HL-60 (cell line): ENCODE results near the gene IFT80.

ENCODE experiments used
- DNase-seq, 2 experiments: peaks; one replicate each; pipeline ENCODE4 v3.0.0-alpha.2; 2010 to 2020; ENCODE audit warnings: low read depth in 1 of 2, low spot score in 1 of 2
- H3K27ac ChIP-seq: fragments of 250-450 bp; sonication (Bioruptor Pico); replicated peaks from 2 replicates; pipeline ENCODE4 v1.5.1; 2020; ENCODE audit warnings: mild to moderate bottlenecking, moderate library complexity
- H3K27me3 ChIP-seq: fragments of 250-450 bp; sonication (Bioruptor Pico); 2 replicates; pipeline ENCODE4 v1.5.1; 2021; ENCODE audit warnings: mild to moderate bottlenecking, moderate library complexity; ENCODE audit not compliant: insufficient read depth, poor library complexity, severe bottlenecking
- H3K4me3 ChIP-seq: replicated peaks from 2 replicates; pipeline ENCODE4 v1.5.1; 2011; ENCODE audit warnings: mild to moderate bottlenecking, control low read depth, low read length; ENCODE audit not compliant: insufficient read depth
- GABPA ChIP-seq: IDR thresholded peaks from 2 replicates; pipeline ENCODE4 v1.6.1; 2012; ENCODE audit warnings: low read depth
- POLR2AphosphoS5 ChIP-seq: IDR thresholded peaks from 2 replicates; pipeline ENCODE4 v1.6.1; 2012; ENCODE audit warnings: low read depth
- SPI1 ChIP-seq: IDR thresholded peaks from 2 replicates; pipeline ENCODE4 v1.6.1; 2012; ENCODE audit warnings: low read depth, mild to moderate bottlenecking, borderline replicate concordance
- TF ChIP-seq, protein P1 (sequence below): IDR thresholded peaks from 2 replicates; pipeline ENCODE4 v1.6.1; 2012; ENCODE audit warnings: low read depth; ENCODE audit not compliant: insufficient replicate concordance
- TF ChIP-seq, protein P2 (sequence below): IDR thresholded peaks from one replicate; pipeline ENCODE4 v1.5.1; 2011; ENCODE audit warnings: low read length, control low read depth, inconsistent platforms; ENCODE audit not compliant: insufficient read depth

IFT80 gene

DNA sequence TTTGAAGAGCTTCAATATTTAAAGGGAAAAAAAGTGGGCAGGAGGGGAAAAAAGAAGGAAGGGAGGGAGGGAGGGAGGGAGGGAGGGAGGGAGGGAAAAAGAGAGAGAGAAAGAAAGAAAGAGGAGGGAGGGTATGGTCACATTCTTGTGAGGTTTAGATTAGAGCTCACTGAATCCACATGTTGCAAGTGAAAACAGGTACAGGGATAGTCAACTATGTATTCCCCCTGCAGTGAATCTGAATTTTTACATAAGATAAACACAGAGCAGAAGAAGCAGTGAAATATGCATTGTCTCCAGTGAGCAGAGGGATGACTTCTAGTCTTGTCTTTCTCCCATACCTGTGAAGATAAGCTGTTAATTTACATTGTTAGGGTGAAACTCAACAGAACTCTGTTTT lies 84.0 kb downstream of the IFT80 start:
- no peak for DNase-seq
- TF ChIP-seq, protein P1, sequence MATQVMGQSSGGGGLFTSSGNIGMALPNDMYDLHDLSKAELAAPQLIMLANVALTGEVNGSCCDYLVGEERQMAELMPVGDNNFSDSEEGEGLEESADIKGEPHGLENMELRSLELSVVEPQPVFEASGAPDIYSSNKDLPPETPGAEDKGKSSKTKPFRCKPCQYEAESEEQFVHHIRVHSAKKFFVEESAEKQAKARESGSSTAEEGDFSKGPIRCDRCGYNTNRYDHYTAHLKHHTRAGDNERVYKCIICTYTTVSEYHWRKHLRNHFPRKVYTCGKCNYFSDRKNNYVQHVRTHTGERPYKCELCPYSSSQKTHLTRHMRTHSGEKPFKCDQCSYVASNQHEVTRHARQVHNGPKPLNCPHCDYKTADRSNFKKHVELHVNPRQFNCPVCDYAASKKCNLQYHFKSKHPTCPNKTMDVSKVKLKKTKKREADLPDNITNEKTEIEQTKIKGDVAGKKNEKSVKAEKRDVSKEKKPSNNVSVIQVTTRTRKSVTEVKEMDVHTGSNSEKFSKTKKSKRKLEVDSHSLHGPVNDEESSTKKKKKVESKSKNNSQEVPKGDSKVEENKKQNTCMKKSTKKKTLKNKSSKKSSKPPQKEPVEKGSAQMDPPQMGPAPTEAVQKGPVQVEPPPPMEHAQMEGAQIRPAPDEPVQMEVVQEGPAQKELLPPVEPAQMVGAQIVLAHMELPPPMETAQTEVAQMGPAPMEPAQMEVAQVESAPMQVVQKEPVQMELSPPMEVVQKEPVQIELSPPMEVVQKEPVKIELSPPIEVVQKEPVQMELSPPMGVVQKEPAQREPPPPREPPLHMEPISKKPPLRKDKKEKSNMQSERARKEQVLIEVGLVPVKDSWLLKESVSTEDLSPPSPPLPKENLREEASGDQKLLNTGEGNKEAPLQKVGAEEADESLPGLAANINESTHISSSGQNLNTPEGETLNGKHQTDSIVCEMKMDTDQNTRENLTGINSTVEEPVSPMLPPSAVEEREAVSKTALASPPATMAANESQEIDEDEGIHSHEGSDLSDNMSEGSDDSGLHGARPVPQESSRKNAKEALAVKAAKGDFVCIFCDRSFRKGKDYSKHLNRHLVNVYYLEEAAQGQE = no peak
- no peak for TF ChIP-seq SPI1
- TF ChIP-seq, protein P2, sequence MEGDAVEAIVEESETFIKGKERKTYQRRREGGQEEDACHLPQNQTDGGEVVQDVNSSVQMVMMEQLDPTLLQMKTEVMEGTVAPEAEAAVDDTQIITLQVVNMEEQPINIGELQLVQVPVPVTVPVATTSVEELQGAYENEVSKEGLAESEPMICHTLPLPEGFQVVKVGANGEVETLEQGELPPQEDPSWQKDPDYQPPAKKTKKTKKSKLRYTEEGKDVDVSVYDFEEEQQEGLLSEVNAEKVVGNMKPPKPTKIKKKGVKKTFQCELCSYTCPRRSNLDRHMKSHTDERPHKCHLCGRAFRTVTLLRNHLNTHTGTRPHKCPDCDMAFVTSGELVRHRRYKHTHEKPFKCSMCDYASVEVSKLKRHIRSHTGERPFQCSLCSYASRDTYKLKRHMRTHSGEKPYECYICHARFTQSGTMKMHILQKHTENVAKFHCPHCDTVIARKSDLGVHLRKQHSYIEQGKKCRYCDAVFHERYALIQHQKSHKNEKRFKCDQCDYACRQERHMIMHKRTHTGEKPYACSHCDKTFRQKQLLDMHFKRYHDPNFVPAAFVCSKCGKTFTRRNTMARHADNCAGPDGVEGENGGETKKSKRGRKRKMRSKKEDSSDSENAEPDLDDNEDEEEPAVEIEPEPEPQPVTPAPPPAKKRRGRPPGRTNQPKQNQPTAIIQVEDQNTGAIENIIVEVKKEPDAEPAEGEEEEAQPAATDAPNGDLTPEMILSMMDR = no peak
- TF ChIP-seq POLR2AphosphoS5 = no peak
- TF ChIP-seq GABPA = no peak
- no peaks in the 10 kb centered on the region for H3K27me3 ChIP-seq
- no peak overlapping the region for H3K4me3 ChIP-seq
- H3K27ac ChIP-seq = no peak overlapping the region

DNA sequence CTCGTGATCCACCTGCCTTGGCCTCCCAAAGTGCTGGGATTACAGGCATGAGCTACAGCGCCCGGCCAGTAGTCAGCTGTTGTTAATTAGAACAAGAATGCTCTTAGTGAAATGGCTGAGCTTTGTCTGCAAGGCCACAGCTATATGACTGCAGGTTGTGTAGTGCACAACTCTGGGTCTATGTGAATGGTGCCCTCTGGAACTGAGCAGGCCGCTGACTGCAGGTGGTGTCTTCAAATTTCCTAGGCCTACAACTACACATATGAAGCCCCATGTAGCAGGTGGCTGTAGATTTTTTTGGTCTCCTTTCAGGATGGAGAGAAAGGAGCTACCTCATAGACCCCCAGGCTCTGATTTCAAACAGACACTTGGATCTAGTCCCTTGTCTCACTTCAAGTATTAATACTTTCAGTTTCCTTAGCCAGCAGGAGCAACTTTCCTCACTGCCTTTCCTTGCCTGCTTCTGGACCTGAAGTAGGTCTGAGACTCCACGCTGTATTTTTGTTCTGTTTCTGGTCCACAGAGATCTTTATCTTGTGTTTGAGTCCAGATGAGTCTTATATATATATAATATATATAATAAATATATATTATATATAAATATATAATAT lies 86.9 kb downstream of the IFT80 start:
- TF ChIP-seq, protein P2 = no peak
- no peak for TF ChIP-seq GABPA
- H3K27ac ChIP-seq = no peak overlapping the region
- no peak for DNase-seq
- H3K27me3 ChIP-seq = no peaks in the 10 kb centered on the region
- no peak overlapping the region for H3K4me3 ChIP-seq

DNA sequence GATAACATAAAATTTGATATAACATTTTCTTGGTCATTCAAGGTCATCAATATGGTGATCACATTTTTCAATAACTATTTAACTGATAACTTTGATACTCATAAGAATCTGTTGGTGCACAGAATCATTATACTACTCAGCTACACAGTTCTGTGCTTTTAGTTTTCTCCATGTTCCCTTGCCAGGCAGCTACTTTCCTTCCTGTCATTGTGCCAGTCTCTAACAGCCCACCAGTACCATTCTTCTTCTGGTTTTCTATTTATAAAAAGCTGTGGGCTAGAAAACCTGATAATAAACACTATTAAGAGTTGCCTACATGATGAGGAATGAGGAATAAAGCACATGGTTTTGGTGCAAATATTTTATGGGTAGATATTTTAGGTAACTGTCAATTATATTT lies 96.2 kb downstream of the IFT80 start:
- DNase-seq = no peak
- no peak overlapping the region for H3K27ac ChIP-seq
- no peak overlapping the region for H3K4me3 ChIP-seq
- TF ChIP-seq, protein P2 = no peak
- TF ChIP-seq, protein P1 = no peak
- TF ChIP-seq SPI1 = no peak
- no peak for TF ChIP-seq GABPA
- TF ChIP-seq POLR2AphosphoS5 = no peak
- no peaks in the 10 kb centered on the region for H3K27me3 ChIP-seq

DNA sequence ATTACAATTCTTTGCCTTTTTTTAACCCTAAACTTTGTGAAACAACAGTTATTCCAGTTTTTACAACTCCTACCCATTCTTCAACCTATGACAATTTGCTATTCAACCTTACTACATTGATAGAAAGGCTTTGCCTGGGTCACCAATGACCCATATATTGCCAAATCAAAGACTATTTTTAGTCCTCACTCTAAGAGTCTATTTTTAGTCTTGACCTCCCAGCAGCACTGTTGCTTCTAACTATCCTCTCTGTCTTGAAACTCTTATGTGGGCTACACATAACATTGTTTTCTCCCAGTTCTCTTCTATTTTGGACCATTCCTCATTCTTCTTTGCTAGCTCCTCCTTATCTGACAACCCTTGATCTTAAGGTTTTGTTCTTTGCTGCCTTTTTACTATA lies 102.4 kb downstream of the IFT80 start:
- TF ChIP-seq, protein P1 = no peak
- TF ChIP-seq POLR2AphosphoS5 = no peak
- no peak for TF ChIP-seq GABPA
- TF ChIP-seq, protein P2 = no peak
- no peak for TF ChIP-seq SPI1
- DNase-seq = no peak

More for the DNA sequence above, 102.4 kb downstream of the IFT80 start:
- Histone ChIP-seq H3K27me3 (no peaks in the 10 kb centered on the region), H3K27ac (no peak overlapping the region), H3K4me3 (no peak overlapping the region)
